Naive thymus-derived CD4-positive, alpha-beta T cell (primary cell): ENCODE data around the gene MAP3K2. TPM values are rescaled to one million over a fixed set of nuclear protein-coding genes. Genes with fewer than 3 reads are reported as not detected.
A peak's percentile ranks its signal among the peaks of the same experiment; 100 is the strongest.

Source experiments
- ATAC-seq: fragments of 150-1000 bp; cut with Tn5 transposase; 2 replicates; pipeline ENCODE4 v1.10.0; 2021; ENCODE audit warnings: mild to moderate bottlenecking, moderate library complexity
- CTCF ChIA-PET: fragments of 350-600 bp; sonication (Branson Sonifier 250); formaldehyde crosslinking; loops from one replicate; lab custom pipeline; 2021; ENCODE audit warnings: antibody characterized with exemption; lab: Charles Lee
- POLR2A ChIA-PET: fragments of 350-600 bp; sonication (Branson Sonifier 250); formaldehyde crosslinking; loops from one replicate; lab custom pipeline; 2021; ENCODE audit warnings: antibody characterized with exemption, inconsistent platforms; lab: Charles Lee
- DNase-seq, 9 donors: peaks; one replicate each; pipeline versions ENCODE4 v3.0.0 to v3.0.0-alpha.2; 2020 to 2022; ENCODE audit warnings: mixed read lengths in 1 of 9
- H3K27ac ChIP-seq: one replicate; pipeline ENCODE4 v1.7.0; 2013; ENCODE audit warnings: mild to moderate bottlenecking, low read depth, low read length, moderate library complexity
- H3K27me3 ChIP-seq, 2 donors: one replicate each; pipeline ENCODE4 v1.7.0; 2013; ENCODE audit warnings: low read length in 2 of 2, mild to moderate bottlenecking in 2 of 2, moderate library complexity in 2 of 2; ENCODE audit not compliant: control insufficient read depth in 2 of 2, insufficient read depth in 2 of 2
- H3K36me3 ChIP-seq, 3 experiments: 1 replicate in 2 of 3; 2 replicates in 1 of 3; pipeline ENCODE4 v1.7.0; 2013; ENCODE audit warnings: low read length in 3 of 3, mild to moderate bottlenecking in 3 of 3, moderate library complexity in 1 of 3; ENCODE audit not compliant: insufficient read depth in 3 of 3, control insufficient read depth in 2 of 3
- H3K4me1 ChIP-seq, 2 donors: one replicate each; pipeline ENCODE4 v1.7.0; 2013; ENCODE audit warnings: low read length in 2 of 2, mild to moderate bottlenecking in 2 of 2, moderate library complexity in 1 of 2; ENCODE audit not compliant: control insufficient read depth in 2 of 2, insufficient read depth in 2 of 2
- H3K4me3 ChIP-seq: 2 replicates; pipeline ENCODE4 v1.7.0; 2013; ENCODE audit warnings: mild to moderate bottlenecking, low read length
- H3K9me3 ChIP-seq, 3 experiments: 1 replicate in 2 of 3; 2 replicates in 1 of 3; pipeline ENCODE4 v1.7.0; 2013; ENCODE audit warnings: low read length in 3 of 3; ENCODE audit not compliant: control insufficient read depth in 2 of 3
- H3K27ac Mint-ChIP-seq, 9 donors: one replicate each; pipeline ENCODE4 v1.8.0; 2020 to 2022; ENCODE audit warnings: mixed read lengths in 9 of 9, mild to moderate bottlenecking in 8 of 9, moderate library complexity in 5 of 9, inconsistent platforms in 2 of 9
- H3K27me3 Mint-ChIP-seq, 5 donors: one replicate each; pipeline ENCODE4 v1.8.0; 2021 to 2022; ENCODE audit warnings: mixed read lengths in 5 of 5, mild to moderate bottlenecking in 1 of 5
- H3K36me3 Mint-ChIP-seq, 5 donors: one replicate each; pipeline ENCODE4 v1.8.0; 2020 to 2022; ENCODE audit warnings: mixed read lengths in 5 of 5, mild to moderate bottlenecking in 3 of 5, inconsistent platforms in 1 of 5
- H3K4me1 Mint-ChIP-seq, 7 donors: one replicate each; pipeline ENCODE4 v1.8.0; 2020 to 2022; ENCODE audit warnings: mixed read lengths in 7 of 7, mild to moderate bottlenecking in 3 of 7, inconsistent platforms in 1 of 7
- H3K4me3 Mint-ChIP-seq, 10 donors: one replicate each; pipeline ENCODE4 v1.8.0; 2020 to 2022; ENCODE audit warnings: mild to moderate bottlenecking in 10 of 10, mixed read lengths in 10 of 10, moderate library complexity in 6 of 10, inconsistent platforms in 2 of 10
- H3K9me3 Mint-ChIP-seq, 11 donors: one replicate each; pipeline ENCODE4 v1.8.0; 2020 to 2022; ENCODE audit warnings: mixed read lengths in 11 of 11, mild to moderate bottlenecking in 4 of 11, inconsistent platforms in 1 of 11, moderate library complexity in 1 of 11
- intact Hi-C, 2 donors: fragments of 100-400 bp; cut with micrococcal nuclease; formaldehyde crosslinking; loops; one replicate each; pipeline ENCODE4 v1.15.1; 2023
- polyA plus RNA-seq, 2 donors: library from polyadenylated mRNA; unstranded; fragments of 300-500 nt; fragmentation: Illumina TruSeq; gene quantifications; one replicate each; pipeline ENCODE4 v1.2.3, GENCODE V29; 2021
- total RNA-seq, 6 experiments: library from RNA in 5 of 6; stranded (reverse) in 5 of 6; gene quantifications; 1 replicate in 5 of 6; 2 replicates in 1 of 6; pipeline ENCODE4 v1.2.3 and lab custom pipeline; 2021 to 2026

Gene MAP3K2
- total and polyA plus RNA-seq, 7 experiments from 2014 or later, result 41.3 to 111 (median 81.3) TPM

- Mint-ChIP-seq H3K4me3 (no peak overlapping the region), H3K9me3 (peaks cover 0 to 8% (median 3%) of the 10 kb centered on the region in 11 donors), H3K27ac (peak overlapping the region in 1 of 9 donors; percentile 40), H3K4me1 (peaks cover 17 to 45% (median 40%) of the 10 kb centered on the region in 7 donors), H3K36me3 (peaks cover 34 to 80% (median 59%) of the 10 kb centered on the region in 5 donors), H3K27me3 (no peaks in the 10 kb centered on the region)
- Histone ChIP-seq H3K27ac (no peak overlapping the region), H3K4me3 (no peak overlapping the region), H3K27me3 (no peaks in the 10 kb centered on the region), H3K4me1 (peaks cover 7 to 11% of the 10 kb centered on the region in 2 donors), H3K36me3 (peaks cover 15 to 91% (median 27%) of the 10 kb centered on the region in 3 experiments), H3K9me3 (no peaks in the 10 kb centered on the region)
- intact Hi-C loops, result no loop called here
- CTCF ChIA-PET, result no interaction called here
- DNase-seq (no peak), ATAC-seq (no peak)
- POLR2A ChIA-PET, result no interaction called here
Measured at GRCh38 chr2:127288274-127288673, 99.5 kb downstream of the MAP3K2 start.

DNA sequence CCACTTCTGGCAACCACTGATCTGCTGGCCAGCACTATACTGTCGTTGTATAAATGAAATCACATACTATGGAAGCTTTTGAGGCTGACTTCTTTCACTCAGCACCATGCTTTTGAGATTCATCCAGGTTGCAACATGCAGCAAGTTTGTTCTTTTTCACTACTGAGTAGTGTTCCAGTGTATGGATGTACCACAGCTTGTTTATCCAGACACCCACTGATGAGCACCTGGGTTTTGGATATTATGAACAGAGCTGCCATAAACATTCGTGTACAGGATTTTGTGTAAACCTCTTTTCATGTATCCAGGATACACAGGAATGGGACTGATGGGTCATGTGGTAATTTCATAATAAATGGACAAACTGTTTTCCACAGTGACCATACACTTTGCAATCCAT lies 104.5 kb downstream of the MAP3K2 start:
- Mint-ChIP-seq H3K4me1 (peaks cover 10 to 42% (median 29%) of the 10 kb centered on the region in 7 donors), H3K4me3 (no peak overlapping the region), H3K9me3 (peaks cover 0 to 8% (median 3%) of the 10 kb centered on the region in 11 donors), H3K27ac (peak overlapping the region in 3 of 9 donors; percentile 38 to 62 (median 52)), H3K27me3 (no peaks in the 10 kb centered on the region), H3K36me3 (peaks cover 27 to 88% (median 68%) of the 10 kb centered on the region in 5 donors)
- Histone ChIP-seq H3K36me3 (peaks cover 22 to 95% (median 23%) of the 10 kb centered on the region in 3 experiments), H3K27ac (no peak overlapping the region), H3K4me1 (no peaks in the 10 kb centered on the region), H3K27me3 (no peaks in the 10 kb centered on the region), H3K9me3 (no peaks in the 10 kb centered on the region), H3K4me3 (no peak overlapping the region)
- ChIA-PET CTCF (no interaction called here), POLR2A (no interaction called here)
- DNase-seq (no peak), ATAC-seq (no peak)
- intact Hi-C loops, result no loop called here

DNA sequence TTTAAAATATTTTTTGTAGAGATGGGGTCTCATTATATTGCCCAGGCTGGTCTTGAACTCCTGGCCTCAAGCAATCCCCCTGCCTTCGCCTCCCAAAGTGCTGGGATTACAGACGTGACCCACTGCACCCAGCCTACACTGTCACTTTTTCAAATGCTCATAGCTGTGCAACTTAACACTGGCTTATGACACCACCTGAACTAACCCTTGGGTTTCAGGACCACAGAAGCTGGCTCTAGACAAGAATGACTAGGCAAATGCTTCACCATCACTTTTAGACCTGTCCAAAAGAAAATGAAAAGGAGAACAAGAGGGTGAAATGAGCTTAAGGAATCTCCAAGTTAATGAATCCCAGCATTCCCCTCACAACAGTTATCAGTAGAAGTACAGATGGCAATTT lies 107.1 kb downstream of the MAP3K2 start:
- Histone ChIP-seq H3K9me3 (no peaks in the 10 kb centered on the region), H3K36me3 (peaks cover 15 to 95% (median 29%) of the 10 kb centered on the region in 3 experiments), H3K27ac (no peak overlapping the region), H3K27me3 (no peaks in the 10 kb centered on the region), H3K4me3 (no peak overlapping the region), H3K4me1 (no peaks in the 10 kb centered on the region)
- H3K27me3 Mint-ChIP-seq, result no peaks in the 10 kb centered on the region
- no peak for ATAC-seq
- DNase-seq, result no peak
- H3K27ac Mint-ChIP-seq, result peak overlapping the region in 2 of 9 donors; percentile 46 to 62
- H3K9me3 Mint-ChIP-seq, result peaks cover 0 to 8% (median 3%) of the 10 kb centered on the region in 11 donors
- POLR2A ChIA-PET, result no interaction called here
- H3K4me3 Mint-ChIP-seq, result no peak overlapping the region
- CTCF ChIA-PET, result no interaction called here
- peaks cover 21 to 90% (median 58%) of the 10 kb centered on the region in 5 donors for H3K36me3 Mint-ChIP-seq
- peaks cover 16 to 47% (median 42%) of the 10 kb centered on the region in 7 donors for H3K4me1 Mint-ChIP-seq
- intact Hi-C loops, result no loop called here

DNA sequence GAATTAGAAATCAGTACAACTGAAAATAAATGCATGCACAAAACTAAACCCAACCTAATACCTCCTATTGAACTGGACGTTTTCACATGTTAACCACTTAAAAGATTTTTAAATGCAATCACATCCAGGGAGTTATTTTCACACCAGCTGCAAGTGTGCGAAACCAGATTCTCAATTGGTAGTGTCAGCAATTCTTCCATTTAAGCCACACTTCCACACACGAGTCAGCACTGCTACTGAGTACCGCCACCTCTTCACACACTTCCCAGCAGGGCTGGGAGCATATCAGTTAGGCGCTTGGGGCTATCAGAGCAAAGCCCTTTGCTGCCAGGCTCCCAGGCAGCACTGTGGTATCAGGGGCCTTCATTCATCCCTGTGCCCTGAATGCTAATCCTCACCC lies 108.0 kb downstream of the MAP3K2 start:
- peaks cover 0 to 8% (median 3%) of the 10 kb centered on the region in 11 donors for H3K9me3 Mint-ChIP-seq
- intact Hi-C loops, result no loop called here
- ATAC-seq (no peak), DNase-seq (no peak)
- POLR2A ChIA-PET, result no interaction called here
- no peaks in the 10 kb centered on the region for H3K27me3 Mint-ChIP-seq
- H3K4me3 Mint-ChIP-seq, result no peak overlapping the region
- no peak overlapping the region for H3K4me3 ChIP-seq
- peaks cover 15 to 95% (median 25%) of the 10 kb centered on the region in 3 experiments for H3K36me3 ChIP-seq
- peaks cover 17 to 56% (median 42%) of the 10 kb centered on the region in 7 donors for H3K4me1 Mint-ChIP-seq
- CTCF ChIA-PET, result no interaction called here
- H3K36me3 Mint-ChIP-seq, result peaks cover 26 to 90% (median 57%) of the 10 kb centered on the region in 5 donors
- no peaks in the 10 kb centered on the region for H3K4me1 ChIP-seq
- peak overlapping the region in 1 of 9 donors; percentile 46 for H3K27ac Mint-ChIP-seq
- H3K9me3 ChIP-seq, result no peaks in the 10 kb centered on the region
- no peak overlapping the region for H3K27ac ChIP-seq
- H3K27me3 ChIP-seq, result no peaks in the 10 kb centered on the region

DNA sequence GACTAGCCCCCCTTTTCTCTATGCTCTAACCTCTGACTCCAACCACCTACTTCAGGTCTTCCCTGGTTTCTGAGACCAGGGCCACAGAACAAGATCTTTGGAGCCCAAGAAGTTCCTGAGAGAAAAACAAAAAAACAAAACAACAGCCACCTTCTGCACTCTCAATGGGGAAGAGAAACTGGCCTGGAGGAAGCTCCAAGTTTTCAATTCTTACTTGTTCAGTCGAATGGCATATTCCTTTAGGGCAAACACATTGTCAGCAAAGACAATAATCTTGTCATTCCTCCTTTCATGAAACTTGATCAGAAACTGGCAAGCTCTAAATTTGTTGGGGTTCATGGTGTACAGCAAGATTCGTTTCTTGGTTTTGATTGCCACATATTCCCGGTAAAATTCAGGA lies 108.8 kb downstream of the MAP3K2 start:
- no peak overlapping the region for H3K4me3 Mint-ChIP-seq

GRCh38 chr2:127277028-127277427 lies 110.7 kb downstream of the MAP3K2 start:
- H3K27me3 ChIP-seq, result no peaks in the 10 kb centered on the region
- peaks cover 10 to 94% (median 25%) of the 10 kb centered on the region in 3 experiments for H3K36me3 ChIP-seq
- ATAC-seq (no peak), DNase-seq (no peak)
- POLR2A ChIA-PET, result no interaction called here
- peak overlapping the region in 1 of 10 donors; percentile 5 for H3K4me3 Mint-ChIP-seq
- intact Hi-C loops, result no loop called here
- H3K27ac Mint-ChIP-seq, result peak overlapping the region in 5 of 9 donors; percentile 7 to 86 (median 35)
- H3K27ac ChIP-seq, result no peak overlapping the region
- CTCF ChIA-PET, result no interaction called here
- peaks cover 12 to 84% (median 42%) of the 10 kb centered on the region in 5 donors for H3K36me3 Mint-ChIP-seq
- peaks cover 14 to 33% (median 18%) of the 10 kb centered on the region in 7 donors for H3K4me1 Mint-ChIP-seq
- no peaks in the 10 kb centered on the region for H3K9me3 ChIP-seq
- H3K4me1 ChIP-seq, result no peaks in the 10 kb centered on the region
- H3K27me3 Mint-ChIP-seq, result no peaks in the 10 kb centered on the region
- H3K9me3 Mint-ChIP-seq, result no peaks in the 10 kb centered on the region
- H3K4me3 ChIP-seq, result no peak overlapping the region

More for the DNA sequence above, 108.8 kb downstream of the MAP3K2 start:
- peaks cover 0 to 5% (median 3%) of the 10 kb centered on the region in 11 donors for H3K9me3 Mint-ChIP-seq
- peaks cover 17 to 51% (median 37%) of the 10 kb centered on the region in 7 donors for H3K4me1 Mint-ChIP-seq
- CTCF ChIA-PET, result interaction anchor here (0.7 kb wide), 1 partner anchor 23 kb away, joined by 3 read pairs; no protein-coding TSS in a partner anchor
- peaks cover 18 to 85% (median 49%) of the 10 kb centered on the region in 5 donors for H3K36me3 Mint-ChIP-seq
- H3K27me3 Mint-ChIP-seq, result no peaks in the 10 kb centered on the region
- Histone ChIP-seq H3K4me3 (no peak overlapping the region), H3K36me3 (peaks cover 15 to 94% (median 24%) of the 10 kb centered on the region in 3 experiments), H3K4me1 (no peaks in the 10 kb centered on the region), H3K9me3 (no peaks in the 10 kb centered on the region), H3K27me3 (no peaks in the 10 kb centered on the region), H3K27ac (no peak overlapping the region)
- intact Hi-C loops, result no loop called here
- DNase-seq (no peak), ATAC-seq (no peak)
- POLR2A ChIA-PET, result interaction anchor here (0.8 kb wide), 1 partner anchor 10 kb away, joined by 3 read pairs; no protein-coding TSS in a partner anchor
- H3K27ac Mint-ChIP-seq, result peak overlapping the region in 1 of 9 donors; percentile 33

GRCh38 chr2:127275789-127276188 lies 112.0 kb downstream of the MAP3K2 start:
- Mint-ChIP-seq H3K4me1 (peaks cover 9 to 22% (median 13%) of the 10 kb centered on the region in 7 donors), H3K27ac (peak overlapping the region in 5 of 9 donors; percentile 59 to 87 (median 79)), H3K36me3 (peaks cover 17 to 80% (median 40%) of the 10 kb centered on the region in 5 donors), H3K4me3 (peak overlapping the region in 1 of 10 donors; percentile 22), H3K9me3 (no peaks in the 10 kb centered on the region), H3K27me3 (no peaks in the 10 kb centered on the region)
- no peak for ATAC-seq
- H3K4me3 ChIP-seq, result no peak overlapping the region
- no peak for DNase-seq
- H3K9me3 ChIP-seq, result no peaks in the 10 kb centered on the region
- H3K4me1 ChIP-seq, result no peaks in the 10 kb centered on the region
- ChIA-PET CTCF (no interaction called here), POLR2A (no interaction called here)
- intact Hi-C loops, result no loop called here
- H3K36me3 ChIP-seq, result peaks cover 20 to 94% (median 35%) of the 10 kb centered on the region in 3 experiments
- H3K27me3 ChIP-seq, result no peaks in the 10 kb centered on the region
- peak overlapping the region; percentile 8 for H3K27ac ChIP-seq
